NCI-H748 treated with DMSO at 0.1 percent for 48 hours (cell line): ENCODE measurements around the gene SFTPA2.
"Not testable (repeated sequence)": the region's sequence is repeated elsewhere in the genome, so short reads cannot be mapped to it uniquely, and the experiment has no call there.

ENCODE experiments used
- DNase-seq: peaks from one replicate; lab custom pipeline; 2025; lab: John Stamatoyannopoulos, UW

The SFTPA2 gene

DNA sequence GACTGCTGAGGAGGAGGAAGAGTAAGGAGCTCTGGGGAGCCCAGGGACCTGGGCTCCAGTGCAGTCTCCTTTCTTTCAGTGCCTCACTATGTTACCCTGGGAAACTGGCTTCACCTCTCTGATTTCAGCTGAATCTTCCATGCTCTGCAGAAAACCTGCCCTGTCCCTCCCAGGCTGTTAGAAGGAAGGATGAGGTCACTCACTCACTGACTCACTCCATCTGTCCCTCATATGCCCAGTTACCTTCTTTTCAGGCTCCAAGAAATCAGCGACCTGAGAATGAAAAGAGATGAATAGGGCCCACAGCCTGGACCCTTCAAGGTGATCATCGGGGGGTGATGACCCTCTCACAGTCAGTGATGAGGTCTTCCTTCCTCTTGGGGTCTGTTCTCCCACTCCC, 481 bp downstream of the SFTPA2 start:
- no peak for DNase-seq

DNA sequence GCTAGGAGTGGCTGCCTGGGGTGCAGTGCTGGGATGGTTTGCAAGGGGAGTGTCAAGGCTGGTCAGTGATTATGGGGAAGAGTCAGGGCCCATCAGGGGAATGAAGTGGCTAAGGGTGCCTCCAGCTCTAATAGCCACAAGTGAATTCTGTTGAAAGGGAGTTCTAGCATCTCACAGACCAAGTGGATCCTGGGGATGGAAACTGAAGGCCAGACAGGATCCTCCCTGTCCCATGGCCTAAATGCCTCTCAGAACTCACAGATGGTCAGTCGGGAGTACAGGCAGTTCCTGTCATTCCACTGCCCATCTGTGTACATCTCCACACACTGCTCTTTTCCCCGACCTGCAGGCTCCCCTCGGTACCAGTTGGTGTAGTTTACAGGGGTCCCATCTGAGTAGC, 3.2 kb downstream of the SFTPA2 start:
- DNase-seq, result not testable (repeated sequence)

DNA sequence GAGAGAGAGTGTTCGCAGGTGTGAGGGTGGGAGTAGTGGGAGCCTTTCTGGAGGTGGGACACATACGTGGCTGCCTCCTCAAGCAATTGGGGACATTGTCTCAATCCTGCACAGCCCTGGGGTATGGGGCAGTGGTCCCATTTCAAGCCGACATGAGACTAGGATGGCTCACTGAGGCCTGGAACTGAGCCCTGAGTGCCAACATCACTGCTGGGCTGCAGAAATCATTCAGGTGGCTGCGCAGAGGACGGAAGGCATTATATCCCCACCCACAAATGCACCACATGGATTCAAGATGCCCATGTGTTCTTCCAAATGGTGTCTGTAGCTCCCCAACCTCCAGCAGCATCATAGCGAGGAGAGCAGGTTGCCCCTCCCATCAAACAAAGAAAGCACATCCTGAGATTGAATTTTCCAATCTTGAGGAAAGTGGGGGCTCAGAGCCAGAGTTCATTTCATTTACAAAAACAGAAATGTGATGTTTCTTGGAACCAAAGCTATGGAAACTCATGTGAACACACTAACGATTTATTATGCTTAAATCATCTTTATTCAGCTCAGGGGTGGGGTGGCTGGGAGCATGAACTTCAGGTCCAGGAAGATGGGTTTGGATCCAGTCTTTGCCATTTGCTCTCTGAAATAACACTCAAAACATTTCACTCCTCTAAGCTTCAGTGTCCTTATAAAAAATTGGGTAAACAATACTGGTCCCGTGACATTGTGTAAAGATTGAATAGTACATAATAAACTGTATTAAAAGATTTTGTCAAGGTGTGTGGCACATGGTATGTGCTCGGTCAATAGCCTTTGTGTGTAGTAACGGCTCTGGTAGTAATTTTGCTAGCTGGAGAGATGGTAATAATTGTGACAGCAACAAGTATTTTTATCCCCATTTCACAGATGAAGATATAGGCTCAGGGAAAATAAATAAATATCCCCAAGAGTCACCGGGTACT, 4.6 kb downstream of the SFTPA2 start:
- DNase-seq, result no peak

DNA sequence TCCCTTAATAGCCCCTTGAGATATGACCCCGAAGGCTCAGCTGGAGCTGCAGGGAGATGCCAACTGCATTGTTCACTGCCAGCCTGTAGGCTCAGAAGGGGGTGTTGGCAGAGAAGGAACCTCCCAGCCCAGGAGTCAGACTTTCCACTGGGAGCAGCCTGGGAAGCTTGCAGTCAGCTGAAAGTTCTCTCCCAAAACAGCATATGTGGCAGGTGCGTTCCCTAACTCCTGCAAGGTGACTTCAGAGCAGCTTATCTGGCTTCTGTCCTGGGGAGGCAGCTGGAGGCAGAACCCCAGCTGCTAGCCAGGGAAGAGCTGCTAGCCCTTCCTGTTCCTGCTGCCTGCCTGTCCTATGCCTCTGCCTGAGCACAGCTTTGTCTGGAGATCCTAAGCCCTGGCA, 8.1 kb downstream of the SFTPA2 start:
- DNase-seq, result no peak

DNA sequence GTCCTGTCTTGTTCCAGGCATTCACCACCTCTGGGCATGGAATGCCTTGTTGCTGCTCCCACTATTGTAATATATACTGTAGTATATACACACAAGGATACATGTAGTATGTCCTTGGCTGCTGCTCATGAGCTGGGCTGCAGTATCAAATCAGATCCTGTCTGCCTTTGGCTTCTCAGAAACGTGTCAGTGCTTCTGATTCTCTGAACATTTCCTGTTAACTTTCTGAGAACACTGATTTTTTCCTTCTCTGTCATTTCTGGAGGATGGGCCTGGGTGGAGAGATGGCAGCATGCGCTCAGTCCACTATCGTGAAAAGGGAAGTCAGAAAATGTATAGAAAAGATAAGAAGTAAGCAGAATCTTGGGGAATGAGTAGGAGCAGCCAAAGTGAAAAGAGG, 12.2 kb downstream of the SFTPA2 start:
- DNase-seq, result no peak

DNA sequence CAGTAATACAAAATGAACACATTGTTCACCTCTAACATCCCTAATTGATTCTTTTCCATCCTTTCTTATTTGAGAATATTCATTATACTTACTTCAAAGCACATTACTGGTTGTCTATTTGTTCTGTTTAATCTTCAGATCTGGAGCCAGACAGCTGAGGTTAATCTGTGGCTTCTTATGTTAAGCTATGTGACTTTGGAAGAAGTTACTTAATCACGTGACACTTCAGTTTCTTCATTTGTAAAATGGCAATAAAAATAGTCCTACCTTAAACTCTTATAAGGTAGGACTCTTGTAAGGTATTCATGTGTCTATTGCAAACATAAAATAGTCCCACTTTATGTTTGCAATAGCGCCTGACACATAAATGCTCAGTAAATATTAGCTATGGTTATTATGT, 13.1 kb downstream of the SFTPA2 start:
- not testable (repeated sequence) for DNase-seq

DNA sequence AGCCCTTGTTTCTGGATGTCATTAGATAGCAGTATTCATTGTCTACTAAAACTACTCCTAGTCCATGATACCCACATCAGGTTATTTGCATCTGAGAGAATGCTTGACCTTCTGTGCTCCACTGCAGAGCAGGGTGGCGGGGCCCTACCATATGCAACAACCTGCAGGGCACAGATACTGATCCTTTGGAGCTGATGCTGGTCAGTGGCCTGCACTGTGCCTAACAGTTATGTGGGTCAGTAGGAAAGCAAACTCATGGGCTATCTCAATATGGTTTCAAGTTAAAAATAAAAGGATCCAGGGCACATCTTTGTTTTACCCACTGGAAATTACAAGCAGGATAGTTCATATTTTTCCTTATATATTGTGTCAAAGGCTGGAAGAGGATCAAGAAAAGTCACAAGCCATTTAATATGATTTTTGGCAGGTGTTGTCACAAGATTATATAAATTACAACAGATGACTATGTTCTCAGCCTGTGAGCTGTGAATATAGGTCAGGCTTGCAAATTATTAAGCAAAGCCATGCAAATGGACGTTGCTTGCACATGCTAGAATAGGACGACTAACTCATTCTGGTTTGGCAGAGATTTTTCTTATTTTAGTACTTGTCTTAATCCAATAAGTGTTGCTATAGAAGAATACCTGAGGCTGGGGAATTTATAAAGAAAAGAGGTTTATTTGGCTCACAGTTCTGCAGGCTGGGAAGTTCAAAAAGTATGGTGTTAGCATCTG, 15.1 kb downstream of the SFTPA2 start:
- DNase-seq, result not testable (repeated sequence)

DNA sequence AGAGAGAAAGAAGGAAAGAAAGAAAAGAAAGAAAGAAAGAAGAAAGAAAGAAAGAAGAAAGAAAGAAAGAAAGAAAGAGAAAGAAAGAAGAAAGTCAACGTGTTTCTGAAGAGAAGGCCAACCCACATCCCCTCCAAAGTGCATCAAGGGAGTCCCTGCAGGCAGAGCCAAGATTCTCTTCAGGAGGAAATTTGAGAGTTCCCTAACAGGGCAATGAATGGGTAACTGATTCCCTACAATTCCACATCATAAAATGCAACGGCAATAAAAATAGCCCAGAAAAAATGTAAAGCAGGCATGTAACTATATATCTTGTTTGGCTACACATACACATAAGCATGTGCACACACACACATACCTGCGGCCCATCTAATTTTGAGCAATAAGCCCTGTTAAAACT, 15.8 kb downstream of the SFTPA2 start:
- DNase-seq, result not testable (repeated sequence)

DNA sequence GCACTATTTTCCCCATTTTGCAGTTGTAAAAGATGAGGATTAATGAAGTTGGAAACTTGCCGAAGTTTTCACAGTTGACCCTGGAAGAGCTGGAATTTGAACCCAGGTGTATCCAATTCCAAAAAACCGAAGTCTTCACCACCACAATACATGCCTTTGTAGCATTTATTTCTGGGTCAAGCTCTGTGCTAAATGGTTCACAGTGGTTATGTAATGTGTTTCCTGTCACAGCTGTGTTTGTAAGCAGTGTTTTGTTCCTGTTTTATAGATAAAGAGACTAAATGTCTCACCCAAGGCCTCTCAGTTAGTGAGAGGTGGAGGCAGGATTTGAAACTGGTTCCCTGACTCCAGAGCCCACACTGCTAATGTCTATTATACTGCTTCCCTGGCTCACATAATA, 17.6 kb downstream of the SFTPA2 start:
- no peak for DNase-seq

DNA sequence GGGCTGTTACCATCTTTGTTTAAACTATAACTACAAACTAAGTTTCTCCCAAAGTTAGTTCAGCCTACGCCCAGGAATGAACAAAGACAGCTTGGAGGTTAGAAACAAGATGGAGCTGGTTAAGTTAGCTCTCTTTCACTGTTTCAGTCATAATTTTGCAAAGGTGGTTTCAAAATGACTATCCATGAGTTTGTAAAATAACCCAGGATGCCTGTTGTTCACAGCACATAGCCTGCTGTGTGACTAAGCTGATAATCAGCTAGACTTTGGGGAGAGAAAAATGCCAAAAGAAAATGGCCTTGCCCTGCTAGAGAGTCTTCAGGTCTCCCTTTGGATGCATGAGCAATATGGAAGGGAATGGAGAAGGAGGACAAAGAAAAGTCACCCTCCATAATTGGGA, 19.3 kb downstream of the SFTPA2 start:
- DNase-seq, result not testable (repeated sequence)

DNA sequence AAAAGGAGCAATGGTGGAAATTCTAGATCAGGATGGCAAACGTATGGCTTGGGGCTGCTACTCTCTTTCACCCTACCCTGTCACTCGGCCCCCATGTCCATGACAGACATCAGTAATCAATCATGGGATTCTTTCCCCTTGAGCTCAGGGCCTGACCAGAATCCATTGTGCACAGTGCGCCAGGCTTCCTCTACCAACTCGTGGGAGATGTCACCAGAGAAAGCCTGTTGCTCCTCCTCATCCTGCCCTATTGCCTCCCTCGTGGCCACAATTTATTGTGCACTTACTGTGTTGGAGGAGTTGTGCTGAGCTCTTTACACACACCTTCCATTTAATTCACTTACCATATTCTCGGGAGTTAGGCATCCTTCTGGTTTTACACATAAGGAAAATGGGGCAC, 21.9 kb downstream of the SFTPA2 start:
- not testable (repeated sequence) for DNase-seq

DNA sequence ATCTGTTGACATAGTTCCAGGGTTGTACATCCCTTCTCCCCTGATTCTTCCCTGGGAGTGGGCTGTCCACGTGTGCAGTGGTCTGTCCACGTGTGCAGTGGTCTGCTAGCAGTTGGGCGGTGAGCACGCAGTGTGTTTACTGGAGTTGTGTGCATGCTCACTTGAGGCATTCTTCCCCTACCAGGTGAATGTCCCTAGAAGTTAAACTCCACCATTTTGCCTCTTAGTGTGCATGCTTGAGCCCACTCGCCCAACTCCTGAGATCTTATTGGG, 26.4 kb downstream of the SFTPA2 start:
- DNase-seq, result not testable (repeated sequence)

DNA sequence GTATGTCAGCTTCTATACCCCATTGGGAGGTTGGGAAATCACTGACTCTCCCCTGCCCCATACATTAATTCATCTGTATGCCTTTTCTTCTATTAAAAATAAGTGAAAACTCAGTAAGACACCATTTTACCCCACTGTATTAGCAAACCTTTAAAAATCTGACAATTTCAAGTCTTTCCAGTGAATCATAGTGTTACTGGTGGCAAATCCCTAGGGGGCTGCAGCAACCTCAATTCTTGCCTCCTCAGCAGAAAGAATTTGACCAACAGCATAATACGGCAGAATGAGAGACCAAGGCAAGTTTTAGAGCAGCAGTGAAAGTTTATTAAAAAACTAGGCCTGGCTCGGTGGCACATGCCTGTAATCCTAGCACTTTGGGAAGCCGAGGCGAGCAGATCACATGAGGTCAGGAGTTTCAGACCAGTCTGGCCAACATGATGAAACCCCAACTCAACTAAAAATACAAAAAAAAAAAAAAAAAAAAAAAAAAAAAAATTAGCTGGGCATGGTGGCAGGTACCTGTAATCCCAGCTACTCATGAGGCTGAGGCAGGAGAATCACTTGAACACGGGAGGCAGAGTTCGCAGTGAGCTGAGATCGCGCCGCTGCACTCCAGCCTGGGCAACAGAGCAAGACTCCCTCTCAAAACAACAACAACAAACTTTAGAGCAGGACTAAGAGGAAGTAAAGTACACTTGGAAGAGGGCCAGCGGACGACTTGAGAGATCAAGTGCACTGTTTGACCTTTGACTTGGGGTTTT, 26.9 kb downstream of the SFTPA2 start:
- DNase-seq, result not testable (repeated sequence)

DNA sequence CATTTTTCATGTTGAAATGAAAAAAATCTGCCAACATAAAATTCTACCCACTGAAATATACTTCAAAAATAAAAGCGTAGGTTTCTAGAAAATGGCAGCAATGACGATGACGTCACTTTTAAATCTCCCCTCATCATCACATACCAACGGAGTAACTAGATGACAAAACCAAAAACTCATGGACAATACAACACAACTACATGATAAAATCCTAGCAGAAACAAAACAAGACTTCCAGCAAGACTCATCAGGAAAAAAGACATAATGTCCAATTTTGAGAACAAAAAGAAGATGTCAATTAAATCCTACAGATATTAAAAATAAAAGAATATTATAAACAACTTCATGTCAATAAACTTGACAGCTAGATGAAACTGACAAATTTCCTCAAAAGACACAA, 31.9 kb downstream of the SFTPA2 start:
- not testable (repeated sequence) for DNase-seq

DNA sequence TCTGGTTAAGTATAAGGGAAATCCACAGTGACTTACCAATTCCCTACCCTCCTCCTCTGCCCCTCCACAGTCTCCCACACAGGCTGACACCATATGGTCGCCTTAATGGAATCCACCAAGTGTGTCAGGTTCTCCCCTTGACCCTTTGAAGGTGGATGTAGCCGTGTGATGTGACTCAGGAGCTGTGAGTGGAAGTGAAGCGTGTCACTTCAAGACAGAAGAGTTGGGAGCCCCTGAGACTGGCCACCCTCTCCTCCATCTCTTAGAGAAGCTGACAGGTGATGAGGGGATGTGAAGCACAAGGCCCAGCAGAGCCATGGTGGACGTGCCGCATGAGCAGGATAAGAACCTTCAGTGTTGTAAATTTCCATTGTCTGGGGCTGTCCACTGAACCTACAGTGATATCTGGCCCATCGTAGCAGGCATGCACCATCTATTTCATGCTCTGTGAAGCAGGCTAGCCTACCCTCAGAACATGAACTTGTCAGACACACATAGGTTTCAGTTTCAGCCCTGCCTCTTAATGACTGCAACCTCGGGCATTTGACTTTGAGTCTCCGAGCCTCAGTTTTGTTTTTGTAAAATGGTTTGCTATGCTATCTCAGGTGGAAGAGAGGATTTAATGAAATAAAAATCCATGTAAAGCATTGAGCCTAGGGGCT, 35.0 kb downstream of the SFTPA2 start:
- DNase-seq, result not testable (repeated sequence)

DNA sequence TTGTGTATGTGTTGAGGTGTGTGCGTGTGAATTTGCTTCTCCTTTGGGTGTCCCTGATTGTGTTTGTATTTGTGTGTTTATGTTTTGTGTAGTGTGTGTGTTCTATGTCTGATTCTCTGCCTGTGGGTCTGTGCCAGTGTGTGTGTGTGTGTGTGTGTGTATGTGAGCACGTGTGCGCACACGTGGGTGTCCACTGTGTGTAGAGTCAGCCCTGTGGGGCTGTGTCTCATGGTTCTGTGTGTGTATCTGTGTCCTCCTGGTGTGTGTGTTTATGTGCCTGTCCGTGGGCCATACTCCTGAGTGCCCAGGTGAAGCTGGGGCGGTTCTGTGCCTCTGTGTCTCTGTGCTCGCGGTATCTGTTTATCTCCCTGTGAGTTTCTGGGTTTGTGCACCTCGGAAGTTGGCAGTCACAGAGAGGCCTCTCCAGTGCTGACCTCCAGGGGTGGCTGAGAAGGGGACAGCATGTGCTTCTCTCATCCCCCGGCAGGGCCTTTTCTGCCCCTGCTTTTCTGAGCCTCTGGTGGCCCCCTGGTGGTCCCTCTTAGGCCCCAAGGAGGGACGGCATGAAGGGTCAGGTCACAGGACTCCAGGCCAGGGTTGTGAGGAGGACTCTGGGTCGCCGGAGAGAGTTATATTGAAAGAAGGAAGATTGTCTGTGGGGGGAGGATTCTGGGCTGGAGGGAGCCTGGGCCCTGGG, 36.9 kb downstream of the SFTPA2 start:
- not testable (repeated sequence) for DNase-seq

DNA sequence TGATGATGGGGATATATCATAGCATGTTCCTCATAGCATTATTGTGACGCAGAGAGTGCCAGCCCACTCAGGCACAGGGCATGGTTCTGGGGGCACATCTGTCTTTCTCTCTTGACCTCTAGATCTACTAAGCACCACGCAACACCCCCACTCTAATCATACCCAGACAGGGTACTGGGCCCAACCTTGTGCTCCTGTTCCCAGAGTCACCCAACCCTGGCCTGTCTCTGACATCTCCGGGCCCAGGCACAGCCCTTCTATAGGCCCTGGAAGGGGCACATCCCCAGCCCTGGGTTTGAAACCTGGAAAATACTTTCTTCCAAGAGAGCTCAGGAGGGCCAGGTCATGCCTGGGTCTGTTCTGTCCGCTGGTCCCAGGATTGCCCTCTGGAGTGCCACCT, 37.7 kb downstream of the SFTPA2 start:
- not testable (repeated sequence) for DNase-seq

DNA sequence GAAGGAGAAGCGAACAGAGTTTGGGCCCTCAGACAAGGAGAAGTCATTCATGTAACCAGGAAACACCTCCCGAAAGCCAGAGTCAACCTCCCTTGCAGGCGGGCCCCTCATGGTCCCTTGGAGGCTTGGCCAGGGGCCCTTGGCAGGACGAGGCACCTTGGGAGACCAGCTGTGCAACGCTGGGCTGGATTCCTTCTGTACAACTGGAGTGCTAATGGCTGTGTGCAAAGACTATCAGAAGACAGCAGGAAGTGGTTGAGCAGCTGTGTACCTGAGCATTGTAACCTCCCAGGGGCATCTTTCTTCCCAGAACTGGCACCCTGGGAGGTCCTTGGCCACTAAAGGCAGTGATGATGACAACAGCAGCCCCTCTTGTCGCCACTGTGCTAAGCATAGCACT, 38.5 kb downstream of the SFTPA2 start:
- not testable (repeated sequence) for DNase-seq

DNA sequence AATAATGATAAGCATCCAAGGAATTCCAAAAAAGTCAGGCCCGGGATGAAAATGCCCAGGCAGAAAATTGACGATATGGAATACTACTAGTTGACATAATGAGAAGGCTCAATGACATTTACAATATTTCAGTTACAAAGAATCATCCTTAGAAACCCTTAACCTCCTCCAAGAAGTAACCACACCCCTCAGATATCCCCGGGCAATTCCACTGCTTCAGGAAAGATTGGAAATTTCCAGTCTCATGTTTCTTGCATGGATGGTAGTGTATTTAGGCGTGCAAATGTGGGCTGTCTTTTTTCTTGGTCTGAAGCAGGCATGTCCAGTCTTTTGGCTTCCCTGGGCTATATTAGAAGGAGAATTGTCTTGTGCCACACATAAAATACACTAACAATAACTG, 42.6 kb downstream of the SFTPA2 start:
- not testable (repeated sequence) for DNase-seq

DNA sequence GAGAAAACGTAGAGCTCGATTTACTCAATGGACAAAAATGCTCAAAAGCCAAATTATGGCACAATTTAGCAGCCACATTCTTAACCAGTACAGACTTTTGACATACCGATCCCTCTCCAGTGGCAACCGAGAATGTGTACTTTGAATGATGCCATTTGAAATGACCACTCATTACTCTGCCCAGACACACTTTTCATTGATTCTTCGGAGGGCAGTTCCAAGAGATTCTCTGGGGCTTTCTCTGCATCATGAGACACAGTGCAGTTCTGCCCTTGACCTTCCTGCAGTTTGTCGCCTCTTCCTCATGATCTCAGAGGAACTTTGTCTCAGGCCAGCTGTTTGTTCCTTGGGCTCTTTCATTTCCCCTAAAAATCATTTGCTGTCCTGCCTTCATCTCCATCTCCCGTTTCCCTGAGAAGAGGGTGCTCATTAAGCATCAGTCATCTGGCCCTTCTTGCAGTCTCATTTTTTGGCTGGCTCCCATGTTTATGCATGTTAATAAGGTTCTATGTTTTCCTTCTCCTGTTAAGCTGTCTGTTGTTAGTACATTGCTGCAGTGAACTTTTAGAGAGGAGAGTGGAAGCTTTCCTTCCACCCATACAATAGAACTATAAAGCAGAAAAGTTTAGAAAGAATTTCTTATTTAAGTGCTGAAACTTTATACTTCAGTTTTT, 43.5 kb downstream of the SFTPA2 start:
- DNase-seq, result not testable (repeated sequence)
